Heart left ventricle (tissue), 16 donors: ENCODE data around the gene LMF2. TPM values are rescaled to one million over a fixed set of nuclear protein-coding genes. Genes with fewer than 3 reads are reported as not detected.

Experiments
- ATAC-seq, 4 donors: fragments of 200-7000 bp; cut with Tn5 transposase; one replicate each; pipeline ENCODE4 v1.9.1; 2020 to 2022; ENCODE audit warnings: moderate library complexity in 4 of 4, mild to moderate bottlenecking in 3 of 4, moderate number of reproducible peaks in 1 of 4
- DNase-seq, 5 donors: peaks; one replicate each; pipeline ENCODE4 v3.0.0-alpha.2; 2020
- H3K27ac ChIP-seq, 12 donors: fragments of 200-600 bp; sonication (generic) in 4 of 12; one replicate each; pipeline versions ENCODE4 v1.5.0 to v1.8.0; 2016 to 2022; ENCODE audit warnings: mild to moderate bottlenecking in 2 of 12
- H3K27me3 ChIP-seq, 9 donors: fragments of 200-600 bp; sonication (generic) in 2 of 9; one replicate each; pipeline versions ENCODE4 v1.5.1 to v1.8.0; 2016 to 2022; ENCODE audit warnings: mild to moderate bottlenecking in 3 of 9
- H3K36me3 ChIP-seq, 9 donors: fragments of 200-600 bp; sonication (generic) in 2 of 9; one replicate each; pipeline versions ENCODE4 v1.5.0 to v1.8.0; 2018 to 2022; ENCODE audit warnings: mild to moderate bottlenecking in 2 of 9
- H3K4me1 ChIP-seq, 12 donors: fragments of 200-600 bp; sonication (generic) in 4 of 12; one replicate each; pipeline versions ENCODE4 v1.5.0 to v1.8.0; 2016 to 2022; ENCODE audit warnings: mild to moderate bottlenecking in 3 of 12
- H3K4me3 ChIP-seq, 12 donors: fragments of 200-600 bp; sonication (generic) in 4 of 12; one replicate each; pipeline versions ENCODE4 v1.5.0 to v1.8.0; 2017 to 2022; ENCODE audit warnings: mild to moderate bottlenecking in 9 of 12, moderate library complexity in 4 of 12
- H3K9me3 ChIP-seq, 12 donors: fragments of 200-600 bp; sonication (generic) in 4 of 12; one replicate each; pipeline versions ENCODE4 v1.5.0 to v1.8.0; 2016 to 2022; ENCODE audit warnings: mild to moderate bottlenecking in 1 of 12
- POLR2A ChIP-seq, 2 donors: fragments of 450-650 bp; IDR thresholded peaks; one replicate each; pipeline ENCODE4 v1.6.1; 2017; ENCODE audit warnings: antibody characterized with exemption in 2 of 2, mild to moderate bottlenecking in 2 of 2, moderate library complexity in 2 of 2
- WGBS, 4 donors: extraction: QIAGEN DNeasy Blood & Tissue Kit in 2 of 4; methylation state at CpG; one replicate each; pipeline versions ENCODE4 v1.1.5 to v1.1.7; 2013 to 2018; 5-methylcytosine and 5-hydroxymethylcytosine counted together
- intact Hi-C, 10 donors: fragments of 100-400 bp; cut with DNase I; formaldehyde crosslinking; loops; one replicate each; pipeline versions ENCODE4 v1.11.1 to v1.14.2; 2022
- polyA plus RNA-seq, 2 donors: library from polyadenylated mRNA; stranded (reverse); fragments of 200-250 nt; gene quantifications; one replicate each; pipeline ENCODE4 v1.2.3, GENCODE V29; 2013
- total RNA-seq, 9 donors: library from RNA; depleted of rRNA in 2 of 9; stranded (reverse); fragments of >200 nt in 2 of 9; fragmentation: NEBNext Ultra II Directional in 3 of 9; extraction: Animal tissue kit (Norgen Biotek cat#: 25700) in 3 of 9; gene quantifications; one replicate each; pipeline versions ENCODE4 v1.1.0 to v1.2.4, GENCODE V29; 2016 to 2023
- TF ChIP-seq, protein P1 (sequence below), 12 donors: fragments of 200-600 bp; sonication (generic) in 4 of 12; IDR thresholded peaks; one replicate each; pipeline versions ENCODE4 v1.5.0 to v1.8.0; 2018 to 2022; ENCODE audit warnings: antibody characterized with exemption in 12 of 12, mild to moderate bottlenecking in 5 of 12
- donor health status: ischemic (EF 13 %, LVEDD 7.1; RV severe dilation, severe dysfunction).
- donor health status: healthy with polysubstance abuse.
- donor health status: DM: no; HTN: yes; CAD: no.
- donor health status: DM: no; HTN: no; CAD: no.
- donor health status: ischemic (EF 25% LVEDD 6.9; RV normal size, moderate dysfunction).
- donor health status: ischemic (EF 25% LVEDD 5.7; RV mildly dilated, moderate dysfunction).
- donor health status: healthy.
- donor health status: DM: yes; HTN: yes; CAD: no.
- donor health status: ischemic (EF 35%, LVEDD 5.7; RV mildly dilated, moderate dysfunction).
- donor health status: nonischemic (EF 11% LVEDD 7.7; RV severe dilation, severe dysfunction).
- donor health status: DM: yes; HTN: yes; CAD: no.
- donor health status: PGD.
- donor health status: ischemic (EF 29% LVEDD 5.4; RV normal size, mild dysfunction).
- donor health status: nonischemic (EF 23%, LVEDD 6.1; RV moderate dilation, normal function).

LMF2 gene
- total and polyA plus RNA-seq, 11 donors = 20.9 to 46.5 (median 32.1) TPM

DNA sequence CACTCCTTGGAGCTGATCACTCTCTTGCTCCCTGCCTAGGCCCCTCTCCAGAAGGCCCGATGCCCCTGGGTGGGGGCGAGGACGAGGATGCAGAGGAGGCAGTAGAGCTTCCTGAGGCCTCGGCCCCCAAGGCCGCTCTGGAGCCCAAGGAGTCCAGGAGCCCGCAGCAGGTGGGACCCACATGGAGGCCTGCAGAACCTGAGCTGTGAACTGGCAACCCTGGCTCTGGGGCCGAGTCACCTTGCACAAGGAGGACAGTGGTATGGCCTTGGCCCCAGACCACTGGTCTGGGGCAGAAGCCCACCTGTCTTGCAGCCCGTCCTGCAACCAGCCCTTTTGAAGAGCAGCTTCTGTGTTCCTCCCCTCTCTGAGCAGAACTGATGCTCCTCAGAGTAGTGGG is 11.6 kb upstream of the LMF2 start:
- Histone ChIP-seq H3K9me3 (no peaks in the 10 kb centered on the region), H3K27me3 (no peaks in the 10 kb centered on the region), H3K4me1 (peaks cover 0 to 5% (median 2%) of the 10 kb centered on the region in 12 donors), H3K4me3 (no peak overlapping the region), H3K27ac (no peak overlapping the region), H3K36me3 (peaks cover 0 to 88% (median 76%) of the 10 kb centered on the region in 9 donors)
- ATAC-seq (no peak), DNase-seq (peak in 1 of 5 donors; percentile 12)
- 92 to 98% (median 96%) methylated on average over 7 to 8 of the region's 8 CpGs for WGBS, 4 donors
- intact Hi-C loops = no loop called here
- TF ChIP-seq, protein P1, sequence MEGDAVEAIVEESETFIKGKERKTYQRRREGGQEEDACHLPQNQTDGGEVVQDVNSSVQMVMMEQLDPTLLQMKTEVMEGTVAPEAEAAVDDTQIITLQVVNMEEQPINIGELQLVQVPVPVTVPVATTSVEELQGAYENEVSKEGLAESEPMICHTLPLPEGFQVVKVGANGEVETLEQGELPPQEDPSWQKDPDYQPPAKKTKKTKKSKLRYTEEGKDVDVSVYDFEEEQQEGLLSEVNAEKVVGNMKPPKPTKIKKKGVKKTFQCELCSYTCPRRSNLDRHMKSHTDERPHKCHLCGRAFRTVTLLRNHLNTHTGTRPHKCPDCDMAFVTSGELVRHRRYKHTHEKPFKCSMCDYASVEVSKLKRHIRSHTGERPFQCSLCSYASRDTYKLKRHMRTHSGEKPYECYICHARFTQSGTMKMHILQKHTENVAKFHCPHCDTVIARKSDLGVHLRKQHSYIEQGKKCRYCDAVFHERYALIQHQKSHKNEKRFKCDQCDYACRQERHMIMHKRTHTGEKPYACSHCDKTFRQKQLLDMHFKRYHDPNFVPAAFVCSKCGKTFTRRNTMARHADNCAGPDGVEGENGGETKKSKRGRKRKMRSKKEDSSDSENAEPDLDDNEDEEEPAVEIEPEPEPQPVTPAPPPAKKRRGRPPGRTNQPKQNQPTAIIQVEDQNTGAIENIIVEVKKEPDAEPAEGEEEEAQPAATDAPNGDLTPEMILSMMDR (IDR thresholded peaks at IDR 0.05) = no peak
- TF ChIP-seq POLR2A (IDR thresholded peaks at IDR 0.05) = no peak

DNA sequence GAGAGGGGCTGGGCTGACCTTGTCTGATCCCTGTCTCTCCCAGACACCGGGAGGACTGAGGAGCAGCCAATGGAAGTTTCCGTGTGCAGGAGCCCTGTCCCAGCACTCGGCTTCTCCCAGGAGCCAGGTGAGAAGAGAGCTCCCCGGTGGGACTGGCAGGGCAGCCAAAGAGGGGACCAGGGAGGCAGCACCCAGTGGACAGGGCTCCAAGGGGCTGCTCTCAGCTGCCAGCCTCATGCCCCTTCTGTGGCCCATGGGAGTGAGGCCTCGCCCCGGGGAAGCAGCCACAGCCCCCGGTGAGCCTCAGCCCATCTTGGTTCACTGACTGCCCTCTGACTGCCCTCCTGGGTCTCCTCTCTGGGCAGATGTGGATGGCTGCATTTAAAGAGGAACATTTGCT is 11.1 kb upstream of the LMF2 start:
- H3K36me3 ChIP-seq = peaks cover 0 to 83% (median 71%) of the 10 kb centered on the region in 9 donors
- no peak for ATAC-seq
- H3K27ac ChIP-seq = no peak overlapping the region
- DNase-seq = peak in 1 of 5 donors; percentile 11
- H3K27me3 ChIP-seq = no peaks in the 10 kb centered on the region
- no peaks in the 10 kb centered on the region for H3K4me1 ChIP-seq
- intact Hi-C loops = no loop called here
- TF ChIP-seq, protein P1 (IDR thresholded peaks at IDR 0.05) = no peak
- TF ChIP-seq POLR2A (IDR thresholded peaks at IDR 0.05) = no peak
- H3K9me3 ChIP-seq = no peaks in the 10 kb centered on the region
- WGBS, 4 donors = 94 to 95% (median 95%) methylated on average over 6 to 7 of the region's 7 CpGs
- no peak overlapping the region for H3K4me3 ChIP-seq

DNA sequence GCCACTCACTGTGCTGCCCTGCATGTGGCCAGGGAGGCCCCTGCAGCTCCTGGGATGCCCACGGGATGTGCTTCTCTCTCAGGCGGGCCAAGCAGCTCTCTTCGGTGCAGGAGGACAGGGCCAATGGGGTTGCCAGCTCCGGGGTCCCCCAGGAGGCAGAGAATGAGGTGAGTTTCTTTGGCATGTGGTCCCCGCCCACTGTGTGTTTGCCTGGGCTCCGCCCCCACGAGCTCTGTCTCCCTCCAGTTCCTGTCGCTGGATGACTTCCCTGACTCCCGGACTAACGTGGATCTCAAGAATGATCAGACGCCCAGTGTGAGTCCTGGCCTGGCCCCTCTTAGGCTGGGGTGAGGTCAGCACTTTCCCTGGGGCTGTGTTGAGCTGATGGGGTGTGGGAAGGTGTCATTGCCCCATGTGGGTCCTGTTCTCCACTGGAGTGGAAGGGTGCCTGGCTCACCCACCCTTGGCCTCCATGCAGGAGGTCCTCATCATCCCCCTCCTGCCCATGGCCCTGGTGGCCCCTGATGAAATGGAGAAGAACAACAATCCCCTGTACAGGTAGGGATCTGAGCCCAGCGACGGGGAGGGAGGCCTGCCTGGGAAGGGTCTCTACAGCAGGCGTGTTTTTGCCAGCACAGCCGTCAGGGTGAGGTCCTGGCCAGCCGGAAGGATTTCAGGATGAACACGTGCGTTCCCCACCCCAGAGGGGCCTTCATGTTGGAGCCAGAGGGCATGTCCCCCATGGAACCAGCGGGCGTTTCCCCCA is 10.2 kb upstream of the LMF2 start:
- intact Hi-C loops = no loop called here
- peak in 1 of 5 donors; percentile 13 for DNase-seq

DNA sequence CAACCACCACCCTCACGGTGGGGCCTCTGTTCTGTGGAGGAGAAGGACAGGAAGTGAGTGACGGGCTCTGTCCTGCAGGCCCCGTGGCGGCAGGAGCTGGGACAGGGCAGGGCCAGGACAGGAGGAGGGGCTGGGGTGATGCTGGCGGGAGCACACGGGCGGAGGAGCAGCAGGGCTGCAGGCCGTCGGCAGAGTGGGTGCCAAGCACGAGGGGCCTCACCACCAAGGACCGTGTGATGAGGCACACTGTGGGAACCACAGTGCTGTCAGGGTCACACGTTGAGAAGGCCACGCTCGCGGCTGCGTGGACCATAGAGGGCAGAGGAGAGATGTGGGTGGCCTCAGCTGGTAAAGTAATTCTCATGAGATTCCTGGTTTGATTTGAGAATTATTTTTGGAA is 9.4 kb upstream of the LMF2 start:
- intact Hi-C loops = no loop called here
- ATAC-seq (peak in 1 of 4 donors; percentile 4), DNase-seq (no peak)
- H3K9me3 ChIP-seq = no peaks in the 10 kb centered on the region
- H3K4me3 ChIP-seq = no peak overlapping the region
- TF ChIP-seq, protein P1 (IDR thresholded peaks at IDR 0.05) = no peak
- no peak for TF ChIP-seq POLR2A (IDR thresholded peaks at IDR 0.05)
- 73 to 82% (median 80%) methylated on average over 16 of the region's 16 CpGs for whole genome bisulfite sequencing, 4 donors
- peaks cover 0 to 69% (median 56%) of the 10 kb centered on the region in 9 donors for H3K36me3 ChIP-seq
- no peak overlapping the region for H3K27ac ChIP-seq
- H3K4me1 ChIP-seq = no peaks in the 10 kb centered on the region
- no peaks in the 10 kb centered on the region for H3K27me3 ChIP-seq

More for the DNA sequence above, 10.2 kb upstream of the LMF2 start:
- WGBS, 4 donors = 84 to 92% (median 87%) methylated on average over 14 to 20 of the region's 20 CpGs
- no peaks in the 10 kb centered on the region for H3K9me3 ChIP-seq
- no peaks in the 10 kb centered on the region for H3K27me3 ChIP-seq
- H3K4me3 ChIP-seq = no peak overlapping the region
- H3K36me3 ChIP-seq = peaks cover 0 to 73% (median 63%) of the 10 kb centered on the region in 9 donors
- no peak overlapping the region for H3K27ac ChIP-seq
- TF ChIP-seq, protein P1 (IDR thresholded peaks at IDR 0.05) = no peak
- TF ChIP-seq POLR2A (IDR thresholded peaks at IDR 0.05) = no peak
- ATAC-seq = no peak
- H3K4me1 ChIP-seq = no peaks in the 10 kb centered on the region
